Left colon (tissue), 2 donors: ENCODE results near the gene PXDN. TPM values are rescaled to one million over a fixed set of nuclear protein-coding genes. Genes with fewer than 3 reads are reported as not detected.
"Not testable (repeated sequence)": the region's sequence is repeated elsewhere in the genome, so short reads cannot be mapped to it uniquely, and the experiment has no call there.

ENCODE experiments used
- ATAC-seq: fragments of 200-7000 bp; cut with Tn5 transposase; one replicate; pipeline ENCODE4 v1.9.1; 2020; ENCODE audit warnings: mild to moderate bottlenecking, moderate library complexity
- DNase-seq, 2 donors: peaks; one replicate each; pipeline ENCODE4 v3.0.0-alpha.2; 2020
- intact Hi-C, 2 donors: fragments of 100-400 bp; cut with DNase I in 1 of 2; cut with micrococcal nuclease in 1 of 2; formaldehyde crosslinking; loops; one replicate each; pipeline versions ENCODE4 v1.11.2 to v1.14.0; 2022; cut with DNase I, micrococcal nuclease
- total RNA-seq, 2 donors: library from RNA; stranded (reverse); fragmentation: NEBNext Ultra II Directional; extraction: Animal tissue kit (Norgen Biotek cat#: 25700); gene quantifications; one replicate each; pipeline ENCODE4 v1.2.1, GENCODE V29; 2021
- donor health status: DM: no; HTN: no; CAD: no.
- donor health status: DM: yes; HTN: yes; CAD: no.

The PXDN gene
- total RNA-seq, 2 donors from 2014 or later, result 11.6 to 13.3 TPM

DNA sequence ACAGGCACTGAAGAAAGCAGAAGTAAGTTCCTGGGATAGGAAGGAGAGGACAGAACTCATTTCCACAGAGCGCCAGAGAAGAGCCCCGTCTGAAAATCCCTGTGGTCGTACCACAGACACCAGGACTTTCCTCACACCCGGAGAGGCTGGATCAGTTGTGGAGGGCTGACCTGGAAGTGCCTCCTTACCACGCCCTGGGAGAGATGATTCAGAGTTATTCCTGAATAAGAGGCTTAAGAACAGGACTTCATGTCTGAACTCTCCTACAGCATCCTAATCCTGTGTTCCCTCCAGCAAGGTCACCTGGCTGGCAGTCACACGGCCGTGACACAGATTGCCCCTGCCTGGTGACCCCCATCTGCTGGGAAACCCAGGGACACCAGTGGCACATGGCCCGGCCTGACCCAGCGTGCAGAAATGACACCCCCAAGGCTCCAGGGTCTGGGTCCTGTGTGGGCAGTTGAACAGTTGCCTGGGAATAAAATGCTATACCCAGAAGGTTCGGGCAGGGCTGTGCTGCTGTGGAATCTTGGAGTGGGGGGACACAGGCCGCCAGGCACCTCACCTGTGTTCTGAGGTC lies 105.9 kb downstream of the PXDN start:
- ATAC-seq (no peak), DNase-seq (peak in 1 of 2 donors; percentile 22)
- intact Hi-C loops, result no loop called here

DNA sequence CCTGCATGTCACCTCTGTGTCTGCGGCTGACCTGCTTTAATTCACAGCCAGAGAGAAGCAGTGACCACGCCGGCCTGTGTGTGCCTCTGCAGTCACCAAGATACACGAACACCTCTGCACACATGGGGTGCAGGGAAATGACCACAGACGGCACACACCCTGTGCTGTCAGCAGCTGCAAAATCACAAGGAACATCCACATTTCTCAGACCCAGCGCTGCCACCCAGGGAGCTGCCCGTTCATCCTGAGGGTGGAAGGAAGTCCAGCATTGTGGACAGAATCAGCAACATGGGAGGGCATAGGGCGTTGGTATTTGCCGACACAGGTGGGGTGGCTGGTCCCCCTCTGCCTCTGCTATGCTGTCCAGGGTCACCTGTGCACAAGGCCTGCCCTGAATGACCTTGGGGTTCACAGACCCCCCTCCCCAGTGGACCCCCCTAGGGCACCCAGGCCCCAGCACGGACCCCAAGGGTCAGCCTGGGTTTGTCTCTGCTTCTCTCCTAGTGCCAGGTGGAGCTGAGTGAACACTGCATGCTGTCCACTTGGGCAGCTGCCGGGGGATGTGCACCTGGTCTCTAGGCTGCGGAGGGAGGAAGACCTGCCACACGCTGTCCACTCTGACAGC lies 107.4 kb downstream of the PXDN start:
- DNase-seq, result peak in 1 of 2 donors; percentile 22
- intact Hi-C loops, result no loop called here

GRCh38 chr2:1635823-1636222 lies 108.5 kb downstream of the PXDN start:
- DNase-seq (peak in 1 of 2 donors; percentile 10), ATAC-seq (no peak)
- intact Hi-C loops, result no loop called here

More for the DNA sequence above, 107.4 kb downstream of the PXDN start:
- no peak for ATAC-seq

GRCh38 chr2:1634681-1635341 lies 109.5 kb downstream of the PXDN start:
- intact Hi-C loops, result no loop called here
- ATAC-seq (no peak), DNase-seq (peak in 1 of 2 donors; percentile 23)

- DNase-seq (peak in 1 of 2 donors; percentile 19), ATAC-seq (no peak)
- intact Hi-C loops, result no loop called here
Measured at GRCh38 chr2:1633936-1634587, 110.3 kb downstream of the PXDN start.

GRCh38 chr2:1633092-1633671 lies 111.1 kb downstream of the PXDN start:
- intact Hi-C loops, result no loop called here
- ATAC-seq (peak; percentile 75), DNase-seq (peak; percentile 42 to 60)

- no peak for ATAC-seq
- DNase-seq, result peak in 1 of 2 donors; percentile 25
- intact Hi-C loops, result no loop called here
Measured at GRCh38 chr2:1632510-1632909, 111.8 kb downstream of the PXDN start.

DNA sequence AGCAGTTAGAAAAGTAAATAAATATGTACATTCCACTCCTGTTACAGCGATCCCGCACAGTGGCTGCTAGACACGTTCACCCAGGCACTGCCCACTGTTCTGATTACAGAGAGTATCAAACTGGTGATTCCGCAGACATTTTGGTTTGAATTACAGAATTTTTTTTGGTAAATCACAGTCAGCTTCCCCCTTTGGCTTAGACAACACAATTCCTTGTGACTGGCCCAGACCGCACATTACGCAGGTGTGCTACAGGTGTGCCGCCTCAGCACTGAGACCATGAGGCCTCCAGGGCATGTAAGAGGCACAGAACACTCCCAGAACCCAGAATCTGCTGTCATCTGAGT lies 112.3 kb downstream of the PXDN start:
- peak; percentile 90 for ATAC-seq
- peak; percentile 57 to 71 for DNase-seq
- intact Hi-C loops, result no loop called here

GRCh38 chr2:1631292-1632001 lies 112.9 kb downstream of the PXDN start:
- DNase-seq (peak in 1 of 2 donors; percentile 27), ATAC-seq (peak; percentile 79)
- intact Hi-C loops, result no loop called here

DNA sequence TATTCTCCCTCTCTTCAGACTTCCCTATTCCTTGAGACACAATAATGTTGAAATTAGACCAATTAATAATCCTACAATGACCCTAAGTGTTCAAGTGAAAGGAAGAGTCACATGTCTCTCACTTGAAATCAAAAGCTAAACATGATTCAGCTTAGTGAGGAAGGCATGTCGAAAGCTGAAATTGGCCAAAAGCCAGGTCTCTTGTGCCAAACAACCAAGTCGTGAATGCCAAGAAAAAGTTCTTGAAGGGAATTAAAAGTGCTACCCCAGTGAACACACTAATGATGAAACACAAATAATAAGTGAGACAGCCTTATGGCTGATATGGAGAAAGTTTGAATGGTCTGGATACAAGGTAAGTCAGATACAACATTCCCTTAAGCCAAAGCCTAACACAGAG lies 115.4 kb downstream of the PXDN start:
- intact Hi-C loops, result no loop called here
- no peak for DNase-seq
- ATAC-seq, result no peak

GRCh38 chr2:1627628-1628381 lies 116.5 kb downstream of the PXDN start:
- intact Hi-C loops, result no loop called here
- DNase-seq (no peak), ATAC-seq (no peak)

- ATAC-seq, result no peak
- peak in 1 of 2 donors; percentile 20 for DNase-seq
- intact Hi-C loops, result no loop called here
Measured at GRCh38 chr2:1626271-1626681, 118.0 kb downstream of the PXDN start.

- intact Hi-C loops, result no loop called here
- DNase-seq (peak in 1 of 2 donors; percentile 7), ATAC-seq (peak; percentile 51)
Measured at GRCh38 chr2:1625281-1626001, 118.9 kb downstream of the PXDN start.

DNA sequence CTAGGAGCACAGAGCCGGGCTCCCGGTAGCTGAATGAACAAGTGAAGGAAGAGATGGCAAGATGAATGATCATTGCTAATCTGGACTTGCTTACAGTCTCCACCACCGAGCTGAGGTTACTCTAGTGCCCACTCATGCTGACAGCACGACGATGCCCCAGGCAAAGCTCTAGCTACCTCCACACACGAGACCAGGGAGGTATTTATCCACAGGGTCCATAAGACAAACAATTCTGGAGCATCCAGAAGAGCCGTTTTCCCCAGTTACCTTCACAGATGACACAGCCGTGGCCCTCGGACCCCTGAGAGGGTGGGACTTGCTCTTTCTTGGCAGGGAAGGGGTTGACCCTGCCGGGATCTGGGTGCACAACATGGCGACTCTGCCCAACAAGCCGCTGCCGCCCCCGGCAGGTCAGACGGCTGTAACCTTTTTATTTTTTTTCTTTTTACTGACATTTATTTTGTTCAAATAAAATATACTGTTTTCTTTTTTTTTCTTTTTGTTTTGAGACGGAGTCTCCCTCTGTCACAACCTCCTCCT lies 120.3 kb downstream of the PXDN start:
- DNase-seq, result no peak
- intact Hi-C loops, result no loop called here

GRCh38 chr2:1622521-1623200 lies 121.7 kb downstream of the PXDN start:
- intact Hi-C loops, result no loop called here
- DNase-seq (no peak), ATAC-seq (no peak)

More for the DNA sequence above, 120.3 kb downstream of the PXDN start:
- no peak for ATAC-seq

DNA sequence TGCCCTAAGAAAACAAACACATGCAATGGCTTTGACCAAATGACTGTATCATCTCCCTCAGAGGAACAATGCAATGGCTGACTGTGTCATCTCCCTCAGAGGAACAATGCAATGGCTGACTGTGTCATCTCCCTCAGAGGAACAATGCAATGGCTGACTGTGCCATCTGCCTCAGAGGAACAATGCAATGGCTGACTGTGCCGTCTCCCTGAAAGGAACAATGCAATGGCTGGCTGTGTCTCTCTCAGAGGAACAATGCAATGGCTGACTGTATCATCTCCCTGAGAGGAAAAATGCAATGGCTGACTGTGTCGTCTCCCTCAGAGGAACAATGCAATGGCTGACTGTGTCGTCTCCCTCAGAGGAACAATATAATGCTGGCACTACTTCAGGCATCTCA lies 122.3 kb downstream of the PXDN start:
- DNase-seq, intact Hi-C loops, ATAC-seq: not testable (repeated sequence)

- intact Hi-C loops, result no loop called here
- DNase-seq (no peak), ATAC-seq (no peak)
Measured at GRCh38 chr2:1621501-1621900, 122.8 kb downstream of the PXDN start.
